ENCODE data around the gene ALKBH6. TPM values are rescaled to one million over a fixed set of nuclear protein-coding genes. Genes with fewer than 3 reads are reported as not detected.

ALKBH6 gene
- total and polyA plus RNA-seq, 2 of the 8 experiments (the other 6 are each of a cell fraction or from before 2014, with no cell fraction given): 19.2 to 33.3 TPM

- TF ChIP-seq CHD7 (IDR thresholded peaks at IDR 0.05; ENCODE audit: insufficient replicate concordance, low read length): no peak
These were observed 38.3 kb downstream of the ALKBH6 start (continued) for GRCh38 chr19:35975608-35976214.
